Measurements from ENCODE around the gene MRPS33.

- no peak for TF ChIP-seq EZH2phosphoT487 (IDR thresholded peaks at IDR 0.05; ENCODE audit: low read depth)
- TF ChIP-seq CTCF (IDR thresholded peaks at IDR 0.05; ENCODE audit: low read depth, low read length) = no peak
Measured at GRCh38 chr7:140990193-140990962, 24.4 kb downstream of the MRPS33 start.
